Left hindlimb (tissue), 1 donor: ENCODE results near the gene SPINK4.
A peak's percentile ranks its signal among the peaks of the same experiment; 100 is the strongest.

ENCODE experiments used
- DNase-seq: peaks from one replicate; pipeline ENCODE4 v3.0.0-alpha.2; 2018

SPINK4 gene

DNA sequence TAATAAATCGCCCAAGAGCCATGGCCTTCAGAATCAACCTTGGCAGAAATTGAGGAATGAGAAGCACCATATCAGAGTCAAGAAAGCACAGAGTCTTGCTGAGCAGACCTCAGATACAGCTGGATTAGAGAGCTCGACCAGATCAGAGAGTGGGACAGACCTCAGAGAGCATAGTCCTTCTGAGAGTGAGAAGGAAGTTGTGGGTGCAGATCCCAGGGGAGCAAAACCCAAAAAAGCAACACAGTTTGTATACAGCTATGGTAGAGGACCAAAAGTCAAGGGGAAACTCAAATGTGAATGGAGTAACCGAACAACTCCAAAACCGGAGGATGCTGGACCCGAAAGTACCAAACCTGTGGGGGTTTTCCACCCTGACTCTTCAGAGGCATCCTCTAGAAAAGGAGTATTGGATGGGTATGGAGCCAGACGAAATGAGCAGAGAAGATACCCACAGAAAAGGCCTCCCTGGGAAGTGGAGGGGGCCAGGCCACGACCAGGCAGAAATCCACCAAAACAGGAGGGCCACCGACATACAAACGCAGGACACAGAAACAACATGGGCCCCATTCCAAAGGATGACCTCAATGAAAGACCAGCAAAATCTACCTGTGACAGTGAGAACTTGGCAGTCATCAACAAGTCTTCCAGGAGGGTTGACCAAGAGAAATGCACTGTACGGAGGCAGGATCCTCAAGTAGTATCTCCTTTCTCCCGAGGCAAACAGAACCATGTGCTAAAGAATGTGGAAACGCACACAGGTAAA is 54.9 kb downstream of the SPINK4 start:
- no peak for DNase-seq

DNA sequence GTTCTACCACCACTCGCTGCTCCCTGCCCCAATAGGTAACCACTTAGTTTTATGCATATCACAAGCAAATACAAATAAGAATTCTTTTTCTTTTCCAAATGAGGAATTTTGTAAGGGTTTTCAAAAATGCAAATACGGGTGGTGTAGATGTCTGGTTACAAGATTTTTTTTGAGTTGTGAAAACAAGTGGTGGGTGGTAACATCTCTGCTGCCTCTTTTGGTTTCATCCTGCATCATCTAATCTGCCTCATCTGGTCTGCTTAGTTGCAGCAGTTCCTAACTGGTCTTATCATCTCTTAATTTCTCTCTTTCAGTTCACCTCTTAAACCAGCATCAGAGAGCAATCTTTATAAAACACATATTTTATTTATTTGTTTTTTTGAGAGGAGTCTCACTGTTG is 55.6 kb downstream of the SPINK4 start:
- no peak for DNase-seq

DNA sequence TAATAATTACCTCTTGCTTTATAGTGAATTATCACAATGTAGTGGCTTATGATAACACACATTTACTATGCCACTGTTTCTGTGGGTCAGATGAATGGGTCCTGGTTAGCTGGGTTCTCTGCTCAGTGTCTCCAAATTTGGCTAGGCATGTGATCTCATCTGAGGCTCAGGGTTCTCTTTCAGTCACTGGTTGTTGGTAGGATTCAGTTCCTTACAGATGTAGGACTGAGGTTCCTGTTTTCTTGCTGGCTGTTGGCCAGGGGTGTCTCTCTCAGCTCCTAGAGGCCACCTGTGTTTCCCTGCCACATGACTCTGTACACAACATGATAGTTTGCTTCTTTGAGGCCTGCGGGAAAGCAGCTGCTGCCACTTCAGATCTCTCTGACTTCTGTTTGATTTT is 57.5 kb downstream of the SPINK4 start:
- DNase-seq, result peak; percentile 43
